ENCODE measurements around the gene RNF141.

Gene RNF141

GRCh38 chr11:10561043-10561818 is 20.2 kb upstream of the RNF141 start:
- DNase-seq = no peak

GRCh38 chr11:10558288-10558687 is 17.3 kb upstream of the RNF141 start:
- no peak for DNase-seq

- no peak for DNase-seq
Observed at GRCh38 chr11:10556590-10556989, 15.6 kb upstream of the RNF141 start.

GRCh38 chr11:10551845-10552352 is 10.9 kb upstream of the RNF141 start:
- DNase-seq = no peak

GRCh38 chr11:10551290-10551592 is 10.3 kb upstream of the RNF141 start:
- no peak for DNase-seq

GRCh38 chr11:10550503-10551289 is 9.7 kb upstream of the RNF141 start:
- no peak for DNase-seq

- DNase-seq = no peak
Observed at GRCh38 chr11:10544491-10545465, 3.8 kb upstream of the RNF141 start.

- no peak for DNase-seq
Observed at GRCh38 chr11:10543782-10544181, 2.8 kb upstream of the RNF141 start.

GRCh38 chr11:10542776-10543175 is 1.8 kb upstream of the RNF141 start:
- DNase-seq = no peak

- peak in 1 of 2 experiments; percentile 58 for DNase-seq
Observed at GRCh38 chr11:10541561-10541930, 559 bp upstream of the RNF141 start.

- DNase-seq = peak in 1 of 2 experiments; percentile 42
Observed at GRCh38 chr11:10540546-10540914, 457 bp downstream of the RNF141 start.

- no peak for DNase-seq
Observed at GRCh38 chr11:10539339-10539738, 1.6 kb downstream of the RNF141 start.

GRCh38 chr11:10538924-10539323 is 2.1 kb downstream of the RNF141 start:
- DNase-seq = no peak

- DNase-seq = no peak
Observed at GRCh38 chr11:10537600-10537999, 3.4 kb downstream of the RNF141 start.

- no peak for DNase-seq
Observed at GRCh38 chr11:10534316-10534715, 6.7 kb downstream of the RNF141 start.

GRCh38 chr11:10533323-10533722 is 7.7 kb downstream of the RNF141 start:
- DNase-seq = no peak

- no peak for DNase-seq
Observed at GRCh38 chr11:10532526-10532925, 8.5 kb downstream of the RNF141 start.

GRCh38 chr11:10529279-10529678 is 11.7 kb downstream of the RNF141 start:
- no peak for DNase-seq

GRCh38 chr11:10528121-10528520 is 12.9 kb downstream of the RNF141 start:
- DNase-seq = no peak

GRCh38 chr11:10526974-10527918 is 13.7 kb downstream of the RNF141 start:
- DNase-seq = no peak

GRCh38 chr11:10524471-10524870 is 16.5 kb downstream of the RNF141 start:
- no peak for DNase-seq

- DNase-seq = no peak
Observed at GRCh38 chr11:10522921-10523320, 18.1 kb downstream of the RNF141 start.

Data from NCI-H2081 (cell line).